A549 treated with GW870086 at 1 μM for 4 hours (cell line): ENCODE data around the gene C6orf58. TPM values are rescaled to one million over a fixed set of nuclear protein-coding genes. Genes with fewer than 3 reads are reported as not detected.

Source experiments
- total RNA-seq: library from RNA; stranded (reverse); fragments of 200-300 nt; extraction: Qiagen RNA extraction; gene quantifications from 5 replicates; pipeline ENCODE4 v1.2.3, GENCODE V29; 2022; ENCODE audit warnings: low read depth

C6orf58 gene
- 0.24 to 0.25 TPM in 2 of 5 replicates, not detected in the others for total RNA-seq

DNA sequence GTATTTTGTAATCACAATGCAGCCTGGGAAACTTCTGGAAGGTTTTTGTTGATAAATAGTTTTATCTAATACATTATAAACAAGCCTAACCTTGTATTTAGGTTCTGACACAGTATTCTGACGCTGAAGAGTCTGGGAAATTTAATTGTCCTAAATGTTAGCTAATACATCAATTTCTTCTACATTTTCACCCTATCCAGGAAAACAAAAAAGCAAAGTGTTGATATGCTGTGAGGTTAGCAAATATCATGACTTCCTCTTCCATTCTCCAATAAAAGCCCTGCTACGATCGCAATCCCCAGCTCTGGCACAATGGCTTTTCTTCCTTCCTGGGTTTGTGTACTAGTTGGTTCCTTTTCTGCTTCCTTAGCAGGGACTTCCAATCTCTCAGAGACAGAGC, at the start of gene C6orf58:
C6orf58 (plus strand) TSS at position 301 of the 400 bp plus-strand sequence; CDS start at position 313, 12 bp downstream.

Other genes starting within 250 kb of the C6orf58 start
- 32.5 to 57.6 TPM (median 37.3 TPM) in 5 replicates for gene ECHDC1, start 233.6 kb upstream of the C6orf58 start, total RNA-seq
- gene KIAA0408, start 117.8 kb upstream of the C6orf58 start, total RNA-seq, result 6.8 to 8.2 TPM (median 7.4 TPM) in 5 replicates